Measurements from ENCODE around the gene SDHAF1. TPM values are rescaled to one million over a fixed set of nuclear protein-coding genes. Genes with fewer than 3 reads are reported as not detected.
"Not testable (repeated sequence)": the region's sequence is repeated elsewhere in the genome, so short reads cannot be mapped to it uniquely, and the experiment has no call there.

The SDHAF1 gene
- total and polyA plus RNA-seq, 2 donors (not counting 1 experiment from before 2014, with no cell fraction given) = 22.0 to 24.6 TPM

DNA sequence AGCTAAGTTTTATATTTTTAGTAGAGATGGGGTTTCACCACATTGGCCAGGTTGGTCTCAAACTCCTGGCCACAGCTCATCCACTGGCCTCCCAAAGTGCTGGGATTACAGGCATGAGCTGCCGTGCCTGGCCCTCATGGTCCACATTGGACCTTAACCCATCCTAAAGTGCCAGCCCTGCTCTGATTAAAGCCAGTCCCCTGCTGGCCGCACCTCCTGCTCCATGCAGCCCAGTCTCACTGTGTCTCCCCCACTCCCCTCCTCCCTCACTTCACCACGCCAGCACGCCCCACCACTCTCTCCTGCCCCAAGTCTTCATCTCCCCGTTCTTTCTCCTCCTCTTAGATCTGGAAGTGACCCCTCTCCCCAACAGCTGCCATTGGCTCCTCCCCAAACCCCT is 16.7 kb upstream of the SDHAF1 start:
- Histone ChIP-seq H3K9ac (ENCODE audit: low read length) (no peak overlapping the region), H3K27ac (ENCODE audit: low read length in 2 of 2) (no peak overlapping the region), H3K9me3 (ENCODE audit: control extremely low read depth in 1 of 3, control insufficient read depth in 2 of 3, insufficient read depth in 1 of 3, low read length in 2 of 3) (no peaks in the 10 kb centered on the region), H3K79me2 (ENCODE audit: control insufficient read depth, insufficient read depth, low read length) (no peaks in the 10 kb centered on the region), H3K4me2 (replicated peaks; ENCODE audit: low read depth, low read length, poor library complexity, severe bottlenecking) (no peak overlapping the region), H3K36me3 (replicated peaks in 1 of 2; ENCODE audit: control extremely low read depth in 1 of 2, control insufficient read depth in 1 of 2, extremely low read depth in 1 of 2, insufficient read depth in 2 of 2, low read length in 1 of 2) (no peaks in the 10 kb centered on the region), H2AFZ (ENCODE audit: insufficient read depth, low read depth, low read length, poor library complexity, severe bottlenecking) (no peak overlapping the region), H3K27me3 (replicated peaks in 1 of 4; ENCODE audit: control extremely low read depth in 1 of 4, control insufficient read depth in 3 of 4, insufficient read depth in 4 of 4, low read length in 3 of 4) (peaks cover 0 to 14% (median 0%) of the 10 kb centered on the region in 4 experiments), H4K20me1 (ENCODE audit: control insufficient read depth, insufficient read depth, low read length, poor library complexity, severe bottlenecking) (no peaks in the 10 kb centered on the region), H3K4me3 (ENCODE audit: control extremely low read depth in 1 of 5, extremely low read depth in 1 of 5, insufficient read depth in 1 of 5, low read depth in 2 of 5, low read length in 4 of 5) (no peak overlapping the region), H3K4me1 (ENCODE audit: control insufficient read depth in 2 of 2, insufficient read depth in 2 of 2, low read length in 2 of 2) (no peaks in the 10 kb centered on the region)
- ChIA-PET POLR2A (no interaction called here), CTCF (no interaction called here)
- DNase-seq (no peak), ATAC-seq (ENCODE audit: low read depth) (no peak)
- Mint-ChIP-seq H3K4me1 (no peaks in the 10 kb centered on the region), H3K4me3 (no peak overlapping the region), H3K9me3 (ENCODE audit: insufficient read depth) (no peaks in the 10 kb centered on the region), H3K27ac (no peak overlapping the region), H3K27me3 (peaks cover 40% of the 10 kb centered on the region)
- intact Hi-C loops (cut with micrococcal nuclease) = no loop called here
- no peak for TF ChIP-seq EZH2 (IDR thresholded peaks at IDR 0.05; ENCODE audit: borderline replicate concordance, insufficient read depth, low read depth, low read length, poor library complexity, severe bottlenecking)
- TF ChIP-seq, protein P1, sequence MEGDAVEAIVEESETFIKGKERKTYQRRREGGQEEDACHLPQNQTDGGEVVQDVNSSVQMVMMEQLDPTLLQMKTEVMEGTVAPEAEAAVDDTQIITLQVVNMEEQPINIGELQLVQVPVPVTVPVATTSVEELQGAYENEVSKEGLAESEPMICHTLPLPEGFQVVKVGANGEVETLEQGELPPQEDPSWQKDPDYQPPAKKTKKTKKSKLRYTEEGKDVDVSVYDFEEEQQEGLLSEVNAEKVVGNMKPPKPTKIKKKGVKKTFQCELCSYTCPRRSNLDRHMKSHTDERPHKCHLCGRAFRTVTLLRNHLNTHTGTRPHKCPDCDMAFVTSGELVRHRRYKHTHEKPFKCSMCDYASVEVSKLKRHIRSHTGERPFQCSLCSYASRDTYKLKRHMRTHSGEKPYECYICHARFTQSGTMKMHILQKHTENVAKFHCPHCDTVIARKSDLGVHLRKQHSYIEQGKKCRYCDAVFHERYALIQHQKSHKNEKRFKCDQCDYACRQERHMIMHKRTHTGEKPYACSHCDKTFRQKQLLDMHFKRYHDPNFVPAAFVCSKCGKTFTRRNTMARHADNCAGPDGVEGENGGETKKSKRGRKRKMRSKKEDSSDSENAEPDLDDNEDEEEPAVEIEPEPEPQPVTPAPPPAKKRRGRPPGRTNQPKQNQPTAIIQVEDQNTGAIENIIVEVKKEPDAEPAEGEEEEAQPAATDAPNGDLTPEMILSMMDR (IDR thresholded peaks at IDR 0.05) = no peak
- 61% methylated on average over 5 of the region's 5 CpGs for WGBS (ENCODE audit: insufficient coverage)

DNA sequence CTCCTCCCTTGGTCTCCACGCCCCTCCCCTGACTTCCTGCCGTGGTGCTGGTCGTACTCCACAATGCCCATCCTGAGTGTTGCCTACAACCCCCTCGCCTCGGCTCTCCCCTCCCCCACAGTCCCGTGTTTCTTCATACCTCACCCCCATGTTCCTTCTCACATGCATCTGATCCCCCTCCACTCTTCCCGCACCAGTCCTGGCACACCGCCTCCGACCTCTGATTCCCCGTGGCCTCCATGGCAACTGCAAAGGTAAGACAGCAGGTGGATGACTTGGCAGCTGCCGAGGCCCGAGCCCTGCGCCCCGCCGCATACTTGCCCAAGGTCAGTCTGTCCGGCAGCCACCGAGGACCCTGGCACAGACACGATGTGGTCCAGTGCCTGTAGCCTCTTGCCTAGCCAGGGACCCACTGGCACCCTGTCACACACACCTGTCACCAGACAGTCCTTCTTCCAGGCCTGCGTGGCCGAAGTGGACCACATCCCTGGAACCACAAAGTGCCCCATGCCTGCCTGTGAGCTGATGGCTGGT is 16.1 kb upstream of the SDHAF1 start:
- Histone ChIP-seq H3K27me3 (replicated peaks in 1 of 4; ENCODE audit: control extremely low read depth in 1 of 4, control insufficient read depth in 3 of 4, insufficient read depth in 4 of 4, low read length in 3 of 4) (peaks cover 0 to 17% (median 0%) of the 10 kb centered on the region in 4 experiments), H4K20me1 (ENCODE audit: control insufficient read depth, insufficient read depth, low read length, poor library complexity, severe bottlenecking) (no peaks in the 10 kb centered on the region), H3K27ac (ENCODE audit: low read length in 2 of 2) (no peak overlapping the region), H3K4me1 (ENCODE audit: control insufficient read depth in 2 of 2, insufficient read depth in 2 of 2, low read length in 2 of 2) (no peaks in the 10 kb centered on the region), H3K9me3 (ENCODE audit: control extremely low read depth in 1 of 3, control insufficient read depth in 2 of 3, insufficient read depth in 1 of 3, low read length in 2 of 3) (no peaks in the 10 kb centered on the region), H3K79me2 (ENCODE audit: control insufficient read depth, insufficient read depth, low read length) (no peaks in the 10 kb centered on the region), H3K36me3 (replicated peaks in 1 of 2; ENCODE audit: control extremely low read depth in 1 of 2, control insufficient read depth in 1 of 2, extremely low read depth in 1 of 2, insufficient read depth in 2 of 2, low read length in 1 of 2) (no peaks in the 10 kb centered on the region), H2AFZ (ENCODE audit: insufficient read depth, low read depth, low read length, poor library complexity, severe bottlenecking) (no peak overlapping the region), H3K9ac (ENCODE audit: low read length) (no peak overlapping the region), H3K4me2 (replicated peaks; ENCODE audit: low read depth, low read length, poor library complexity, severe bottlenecking) (no peak overlapping the region), H3K4me3 (ENCODE audit: control extremely low read depth in 1 of 5, extremely low read depth in 1 of 5, insufficient read depth in 1 of 5, low read depth in 2 of 5, low read length in 4 of 5) (no peak overlapping the region)
- Mint-ChIP-seq H3K27ac (no peak overlapping the region), H3K4me3 (no peak overlapping the region), H3K27me3 (peaks cover 45% of the 10 kb centered on the region), H3K9me3 (ENCODE audit: insufficient read depth) (no peaks in the 10 kb centered on the region), H3K4me1 (no peaks in the 10 kb centered on the region)
- intact Hi-C loops (cut with micrococcal nuclease) = no loop called here
- no peak for ATAC-seq (ENCODE audit: low read depth)
- TF ChIP-seq, protein P1 (IDR thresholded peaks at IDR 0.05) = no peak
- TF ChIP-seq EZH2 (IDR thresholded peaks at IDR 0.05; ENCODE audit: borderline replicate concordance, insufficient read depth, low read depth, low read length, poor library complexity, severe bottlenecking) = no peak
- 62% methylated on average over 20 of the region's 20 CpGs for WGBS (ENCODE audit: insufficient coverage)
- DNase-seq = no peak
- POLR2A ChIA-PET = no interaction called here
- CTCF ChIA-PET = no interaction called here

DNA sequence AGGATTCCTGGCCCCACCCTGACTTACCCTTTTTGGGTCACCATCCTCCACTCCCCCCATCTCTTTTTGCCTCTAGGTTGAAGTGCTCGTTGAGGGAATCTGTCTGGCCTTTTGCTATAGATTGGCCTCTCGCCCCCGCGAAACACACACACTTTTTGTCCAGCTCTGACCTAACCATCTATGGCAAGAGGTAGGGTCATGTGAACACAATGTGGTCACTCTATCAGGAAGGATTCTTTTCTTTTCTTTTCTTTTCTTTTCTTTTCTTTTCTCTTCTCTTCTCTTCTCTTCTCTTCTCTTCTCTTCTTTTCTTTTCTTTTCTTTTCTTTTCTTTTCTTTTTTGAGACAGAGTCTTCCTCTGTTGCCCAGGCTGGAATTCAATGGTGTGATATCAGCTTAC is 14.0 kb upstream of the SDHAF1 start:
- H3K9ac ChIP-seq (ENCODE audit: low read length); H3K27ac ChIP-seq (ENCODE audit: low read length in 2 of 2); H3K4me3 ChIP-seq (ENCODE audit: control extremely low read depth in 1 of 5, extremely low read depth in 1 of 5, insufficient read depth in 1 of 5, low read depth in 2 of 5, low read length in 4 of 5); H3K27ac Mint-ChIP-seq; CTCF ChIA-PET; H3K79me2 ChIP-seq (ENCODE audit: control insufficient read depth, insufficient read depth, low read length); H3K36me3 ChIP-seq (replicated peaks in 1 of 2; ENCODE audit: control extremely low read depth in 1 of 2, control insufficient read depth in 1 of 2, extremely low read depth in 1 of 2, insufficient read depth in 2 of 2, low read length in 1 of 2); H3K9me3 Mint-ChIP-seq (ENCODE audit: insufficient read depth); H2AFZ ChIP-seq (ENCODE audit: insufficient read depth, low read depth, low read length, poor library complexity, severe bottlenecking); POLR2A ChIA-PET; H3K4me2 ChIP-seq (replicated peaks; ENCODE audit: low read depth, low read length, poor library complexity, severe bottlenecking); H3K4me3 Mint-ChIP-seq; DNase-seq; H3K4me1 ChIP-seq (ENCODE audit: control insufficient read depth in 2 of 2, insufficient read depth in 2 of 2, low read length in 2 of 2); H3K9me3 ChIP-seq (ENCODE audit: control extremely low read depth in 1 of 3, control insufficient read depth in 2 of 3, insufficient read depth in 1 of 3, low read length in 2 of 3); ATAC-seq (ENCODE audit: low read depth); H4K20me1 ChIP-seq (ENCODE audit: control insufficient read depth, insufficient read depth, low read length, poor library complexity, severe bottlenecking); H3K4me1 Mint-ChIP-seq; intact Hi-C loops (cut with micrococcal nuclease): not testable (repeated sequence)
- 82% methylated on average over 4 of the region's 4 CpGs for WGBS (ENCODE audit: insufficient coverage)
- peaks cover 57% of the 10 kb centered on the region for H3K27me3 Mint-ChIP-seq
- H3K27me3 ChIP-seq (replicated peaks in 1 of 4; ENCODE audit: control extremely low read depth in 1 of 4, control insufficient read depth in 3 of 4, insufficient read depth in 4 of 4, low read length in 3 of 4) = peaks cover 0 to 19% (median 3%) of the 10 kb centered on the region in 4 experiments
